ENCODE measurements around the gene PARVG.

The PARVG gene

DNA sequence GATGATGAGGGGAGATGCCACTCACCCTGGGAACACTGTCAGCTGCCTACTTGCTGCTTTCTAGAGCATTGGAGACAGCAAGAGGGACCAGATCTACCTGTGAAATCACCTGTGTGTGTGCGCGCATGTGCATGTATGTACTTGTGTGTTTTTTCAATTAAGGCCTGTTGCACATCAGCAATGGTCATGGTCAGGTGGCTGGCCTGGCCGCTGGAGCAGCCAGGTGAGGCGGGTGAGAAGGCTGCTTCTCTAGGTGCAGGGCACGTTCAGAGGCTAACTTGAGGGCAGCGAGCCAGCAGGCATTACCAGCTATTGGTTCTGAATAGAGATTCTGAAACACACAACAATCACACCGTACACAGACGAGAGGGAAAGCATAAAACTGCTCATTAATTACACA lies 65.1 kb downstream of the PARVG start:
- no peaks in the 10 kb centered on the region for H3K9me3 ChIP-seq (ENCODE audit: low read depth, low read length)
- DNase-seq (ENCODE audit: low read depth, low spot score), result no peak
- H3K4me3 ChIP-seq, result no peak overlapping the region
- H3K9ac ChIP-seq (ENCODE audit: insufficient read length), result no peak overlapping the region
- H3K27ac ChIP-seq, result no peak overlapping the region
- TF ChIP-seq POLR2AphosphoS5 (IDR thresholded peaks at IDR 0.05; ENCODE audit: borderline replicate concordance, low read depth, low read length) (no peak), FOXP2 (optimal IDR thresholded peaks at IDR 0.05; ENCODE audit: control extremely low read depth, extremely low read length, insufficient read depth) (no peak), EZH2 (IDR thresholded peaks at IDR 0.05) (no peak)
- H3K36me3 ChIP-seq (ENCODE audit: insufficient read depth, low read length), result no peaks in the 10 kb centered on the region

DNA sequence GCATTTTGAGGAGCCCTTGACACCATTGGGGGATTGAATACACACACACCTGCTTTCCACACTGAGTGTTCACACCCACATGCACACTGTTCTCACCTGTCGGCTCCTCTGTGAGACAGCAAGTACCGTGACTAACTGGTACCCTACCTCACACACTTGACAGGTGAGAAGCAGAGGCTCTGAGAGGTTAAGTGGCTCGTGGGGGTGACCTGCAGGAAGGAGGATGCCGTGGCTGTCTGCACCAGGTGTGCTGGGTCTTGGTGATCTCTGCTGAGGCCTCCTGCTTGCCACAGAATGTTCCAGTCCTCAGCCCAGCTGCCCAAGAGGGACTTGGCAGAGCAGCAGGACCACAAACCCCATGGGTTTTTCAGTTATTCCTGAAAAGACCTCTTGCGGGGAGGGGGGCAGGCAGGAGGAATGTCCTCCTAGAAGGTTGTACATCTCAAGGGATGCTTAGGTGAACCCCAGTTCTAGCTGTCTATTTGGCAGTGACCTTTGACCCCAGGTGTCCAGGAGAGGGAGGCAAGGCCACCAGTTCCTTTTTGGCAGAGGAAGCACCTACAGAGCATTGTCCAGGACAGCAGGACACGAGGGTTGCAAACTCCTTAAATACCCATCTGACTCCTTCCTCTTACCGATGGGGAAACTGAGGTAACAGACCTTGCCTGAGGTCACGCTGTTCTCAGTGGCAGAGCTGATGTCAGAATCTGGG lies 66.0 kb downstream of the PARVG start:
- no peak for TF ChIP-seq FOXP2 (optimal IDR thresholded peaks at IDR 0.05; ENCODE audit: control extremely low read depth, extremely low read length, insufficient read depth)
- no peak for TF ChIP-seq POLR2AphosphoS5 (IDR thresholded peaks at IDR 0.05; ENCODE audit: borderline replicate concordance, low read depth, low read length)
- no peak for TF ChIP-seq EZH2 (IDR thresholded peaks at IDR 0.05)
- no peak for DNase-seq (ENCODE audit: low read depth, low spot score)
- no peaks in the 10 kb centered on the region for H3K36me3 ChIP-seq (ENCODE audit: insufficient read depth, low read length)
- H3K27ac ChIP-seq, result no peak overlapping the region
- no peaks in the 10 kb centered on the region for H3K9me3 ChIP-seq (ENCODE audit: low read depth, low read length)
- H3K9ac ChIP-seq (ENCODE audit: insufficient read length), result no peak overlapping the region
- no peak overlapping the region for H3K4me3 ChIP-seq

DNA sequence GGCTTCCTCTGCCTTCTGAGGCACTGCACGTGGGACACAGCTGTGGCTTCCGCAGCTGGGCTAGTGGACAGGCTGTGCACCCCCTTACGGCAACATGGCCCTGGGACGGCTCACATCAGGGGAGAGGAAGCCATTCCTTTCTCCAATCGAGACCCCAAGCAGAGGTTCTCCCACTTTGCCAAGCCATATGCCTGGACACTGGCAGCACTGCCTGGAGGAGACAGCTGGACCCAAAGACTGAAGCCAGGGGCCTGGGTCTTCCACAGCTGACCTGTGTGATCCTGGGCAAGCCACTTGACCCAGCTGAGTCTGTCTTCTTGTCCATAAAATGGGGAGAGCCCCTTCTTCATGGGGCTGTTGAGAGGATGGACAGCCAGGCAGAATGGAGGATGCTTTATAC lies 66.6 kb downstream of the PARVG start:
- Histone ChIP-seq H3K9me3 (ENCODE audit: low read depth, low read length) (no peaks in the 10 kb centered on the region), H3K4me3 (no peak overlapping the region), H3K27ac (no peak overlapping the region), H3K36me3 (ENCODE audit: insufficient read depth, low read length) (no peaks in the 10 kb centered on the region), H3K9ac (ENCODE audit: insufficient read length) (no peak overlapping the region)
- TF ChIP-seq FOXP2 (optimal IDR thresholded peaks at IDR 0.05; ENCODE audit: control extremely low read depth, extremely low read length, insufficient read depth) (no peak), POLR2AphosphoS5 (IDR thresholded peaks at IDR 0.05; ENCODE audit: borderline replicate concordance, low read depth, low read length) (no peak), EZH2 (IDR thresholded peaks at IDR 0.05) (no peak)
- no peak for DNase-seq (ENCODE audit: low read depth, low spot score)

DNA sequence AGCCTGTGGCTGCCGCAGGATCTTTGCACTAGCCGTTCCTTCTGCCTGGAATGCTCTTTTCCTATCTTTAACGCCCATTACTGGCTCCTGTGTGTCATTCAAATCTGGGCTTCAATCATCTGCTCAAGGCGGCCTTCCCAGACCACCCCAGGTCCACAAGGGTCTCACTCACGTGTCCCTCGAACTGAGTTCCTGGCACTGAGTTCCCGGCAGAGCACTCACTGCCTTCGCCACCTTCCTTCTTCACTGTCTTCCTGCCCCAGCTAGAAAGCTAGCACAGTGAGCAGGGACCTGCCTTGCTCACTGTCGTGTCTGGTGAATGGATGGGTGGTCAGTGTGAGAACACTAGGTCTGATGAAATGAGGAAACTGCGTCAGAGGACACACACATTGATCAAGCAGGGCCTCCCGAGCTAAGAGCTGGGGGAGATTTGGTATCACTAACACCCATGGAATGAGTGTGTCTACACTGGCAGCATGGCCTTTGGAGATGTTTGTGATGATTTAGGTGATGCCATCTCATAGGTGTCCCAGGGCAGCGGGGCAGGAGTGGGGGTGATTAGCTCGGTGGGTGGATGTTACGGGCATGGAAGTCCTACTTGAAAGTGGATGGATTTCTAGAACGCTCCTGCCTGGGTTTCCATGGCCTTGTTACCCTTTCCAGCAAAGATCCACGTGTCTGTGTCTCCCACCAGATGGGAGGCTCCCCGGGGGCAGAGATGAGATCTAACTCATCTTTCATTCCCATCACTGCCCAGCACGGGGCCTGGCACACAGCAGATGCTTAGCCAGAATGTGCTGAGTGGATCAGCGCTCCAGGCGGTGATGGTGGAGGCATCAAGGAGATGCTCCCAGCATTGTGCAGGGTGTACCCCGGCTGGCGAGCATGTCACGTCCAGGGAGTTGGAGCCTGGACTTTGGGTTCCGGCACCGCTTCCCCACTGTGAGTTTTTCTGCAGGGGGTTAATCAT lies 67.5 kb downstream of the PARVG start:
- H3K36me3 ChIP-seq (ENCODE audit: insufficient read depth, low read length), result no peaks in the 10 kb centered on the region
- no peak overlapping the region for H3K9ac ChIP-seq (ENCODE audit: insufficient read length)
- H3K9me3 ChIP-seq (ENCODE audit: low read depth, low read length), result no peaks in the 10 kb centered on the region
- no peak overlapping the region for H3K27ac ChIP-seq
- no peak overlapping the region for H3K4me3 ChIP-seq
- TF ChIP-seq POLR2AphosphoS5 (IDR thresholded peaks at IDR 0.05; ENCODE audit: borderline replicate concordance, low read depth, low read length), result no peak
- TF ChIP-seq FOXP2 (optimal IDR thresholded peaks at IDR 0.05; ENCODE audit: control extremely low read depth, extremely low read length, insufficient read depth), result no peak
- no peak for TF ChIP-seq EZH2 (IDR thresholded peaks at IDR 0.05)
- no peak for DNase-seq (ENCODE audit: low read depth, low spot score)

DNA sequence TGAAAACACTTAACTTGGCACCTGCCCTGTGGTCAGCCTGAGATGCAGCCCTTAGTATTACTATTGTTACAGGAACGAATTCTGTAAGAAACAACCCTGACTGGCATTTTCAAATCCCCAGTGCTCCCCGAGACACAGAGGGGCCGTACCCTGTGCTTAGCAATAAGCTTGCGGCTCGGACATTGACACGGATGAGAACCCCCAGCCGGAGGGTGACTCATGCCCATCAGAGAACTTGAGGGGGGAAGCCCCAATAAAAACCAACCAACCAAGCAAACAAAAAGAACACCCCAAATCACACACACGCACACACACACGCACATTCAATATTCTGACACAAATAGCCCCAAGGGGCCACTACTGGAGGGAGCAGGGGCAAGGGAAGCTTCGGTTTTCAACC lies 68.2 kb downstream of the PARVG start:
- Histone ChIP-seq H3K9ac (ENCODE audit: insufficient read length) (no peak overlapping the region), H3K27ac (no peak overlapping the region), H3K36me3 (ENCODE audit: insufficient read depth, low read length) (no peaks in the 10 kb centered on the region), H3K4me3 (no peak overlapping the region), H3K9me3 (ENCODE audit: low read depth, low read length) (no peaks in the 10 kb centered on the region)
- DNase-seq (ENCODE audit: low read depth, low spot score), result no peak
- TF ChIP-seq EZH2 (IDR thresholded peaks at IDR 0.05) (no peak), FOXP2 (optimal IDR thresholded peaks at IDR 0.05; ENCODE audit: control extremely low read depth, extremely low read length, insufficient read depth) (no peak), POLR2AphosphoS5 (IDR thresholded peaks at IDR 0.05; ENCODE audit: borderline replicate concordance, low read depth, low read length) (no peak)

DNA sequence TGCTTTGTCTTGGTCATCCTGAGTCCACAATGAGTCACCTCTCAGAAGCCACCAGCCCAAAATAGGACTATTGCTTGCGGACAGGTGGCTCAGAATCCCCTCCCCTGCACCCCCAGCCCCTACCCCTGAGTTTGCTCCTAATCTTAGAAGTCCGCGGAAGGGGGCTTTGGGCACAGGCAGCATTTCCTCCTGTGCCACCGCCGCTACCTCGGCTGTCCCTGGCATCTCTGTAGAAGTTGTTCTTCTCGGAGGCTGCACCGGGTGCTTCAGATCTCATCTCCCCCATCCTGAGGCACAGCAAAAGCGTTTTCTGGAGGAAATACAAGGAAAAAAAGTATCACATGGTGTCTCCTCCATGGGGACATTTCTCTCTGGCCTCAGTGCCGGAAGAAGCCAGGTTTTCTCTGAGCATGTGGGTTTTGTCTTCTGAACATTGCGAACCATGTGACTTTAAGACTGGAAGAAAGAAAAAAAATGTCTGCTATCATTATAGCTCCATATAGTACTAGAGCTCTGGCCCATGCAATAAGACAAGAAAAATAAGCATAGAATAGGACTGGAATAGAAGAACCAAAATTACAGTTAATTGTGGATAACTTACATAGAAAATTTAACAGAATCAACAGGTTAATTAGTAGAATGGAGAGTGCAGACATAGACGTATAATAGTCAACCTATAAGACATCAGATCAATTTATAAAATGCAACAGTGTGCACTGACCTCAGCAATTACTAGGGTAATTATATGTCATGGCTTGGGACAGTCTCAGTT lies 68.8 kb downstream of the PARVG start:
- Histone ChIP-seq H3K9ac (ENCODE audit: insufficient read length) (no peak overlapping the region), H3K4me3 (no peak overlapping the region), H3K27ac (no peak overlapping the region), H3K9me3 (ENCODE audit: low read depth, low read length) (no peaks in the 10 kb centered on the region), H3K36me3 (ENCODE audit: insufficient read depth, low read length) (no peaks in the 10 kb centered on the region)
- no peak for TF ChIP-seq EZH2 (IDR thresholded peaks at IDR 0.05)
- DNase-seq (ENCODE audit: low read depth, low spot score), result no peak

DNA sequence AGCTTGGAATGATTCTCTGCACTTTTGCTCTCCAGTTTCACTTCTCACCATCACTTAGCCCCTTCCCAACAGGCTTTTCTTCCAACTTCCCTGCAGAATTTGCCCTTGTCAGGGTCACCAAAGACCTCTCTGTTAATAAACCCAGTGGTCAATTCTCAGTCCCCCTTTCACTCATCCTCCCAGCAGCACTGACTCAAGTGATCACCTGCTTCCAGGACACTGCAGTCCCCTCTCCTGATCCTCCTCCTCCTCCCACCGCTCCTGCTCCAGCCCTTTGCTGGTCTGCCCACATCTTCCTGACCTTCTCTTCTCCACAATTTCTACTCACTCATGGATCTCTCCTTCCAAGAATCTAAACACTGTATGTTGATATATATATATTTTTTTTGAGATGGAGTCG lies 74.1 kb downstream of the PARVG start:
- TF ChIP-seq POLR2AphosphoS5 (IDR thresholded peaks at IDR 0.05; ENCODE audit: borderline replicate concordance, low read depth, low read length) (no peak), FOXP2 (optimal IDR thresholded peaks at IDR 0.05; ENCODE audit: control extremely low read depth, extremely low read length, insufficient read depth) (no peak)
- Histone ChIP-seq H3K9ac (ENCODE audit: insufficient read length) (no peak overlapping the region), H3K36me3 (ENCODE audit: insufficient read depth, low read length) (no peaks in the 10 kb centered on the region), H3K4me3 (no peak overlapping the region), H3K27ac (no peak overlapping the region), H3K9me3 (ENCODE audit: low read depth, low read length) (no peaks in the 10 kb centered on the region)
- DNase-seq (ENCODE audit: low read depth, low spot score), result no peak

DNA sequence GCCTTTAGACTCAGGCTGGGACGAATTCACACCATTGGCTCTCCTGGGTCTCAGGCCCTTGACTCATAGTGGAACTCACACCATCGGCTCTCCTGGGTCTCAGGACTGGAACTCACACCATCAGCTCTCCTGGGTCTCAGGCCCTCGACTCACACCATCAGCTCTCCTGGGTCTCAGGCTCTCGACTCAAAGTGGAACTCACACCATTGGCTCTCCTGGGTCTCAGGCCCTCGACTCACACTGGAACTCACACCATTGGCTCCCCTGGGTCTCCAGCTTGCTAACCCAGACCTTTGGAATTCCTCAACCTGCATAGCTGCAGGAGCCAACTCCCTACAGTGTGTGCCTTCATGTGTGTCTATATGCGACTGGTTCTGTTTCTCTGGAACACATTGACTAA lies 75.4 kb downstream of the PARVG start:
- Histone ChIP-seq H3K4me3 (no peak overlapping the region), H3K36me3 (ENCODE audit: insufficient read depth, low read length) (no peaks in the 10 kb centered on the region), H3K9me3 (ENCODE audit: low read depth, low read length) (no peaks in the 10 kb centered on the region), H3K9ac (ENCODE audit: insufficient read length) (no peak overlapping the region), H3K27ac (no peak overlapping the region)
- no peak for DNase-seq (ENCODE audit: low read depth, low spot score)
- no peak for TF ChIP-seq EZH2 (IDR thresholded peaks at IDR 0.05)
- no peak for TF ChIP-seq POLR2AphosphoS5 (IDR thresholded peaks at IDR 0.05; ENCODE audit: borderline replicate concordance, low read depth, low read length)
- TF ChIP-seq FOXP2 (optimal IDR thresholded peaks at IDR 0.05; ENCODE audit: control extremely low read depth, extremely low read length, insufficient read depth), result no peak

All from SK-N-MC (cell line).